Psoas muscle (tissue), 8 donors: ENCODE data around the gene BAIAP2. TPM values are rescaled to one million over a fixed set of nuclear protein-coding genes. Genes with fewer than 3 reads are reported as not detected.

Experiments
- ATAC-seq, 4 donors: fragments of 200-7000 bp; cut with Tn5 transposase; one replicate each; pipeline ENCODE4 v1.9.1; 2020; ENCODE audit warnings: moderate library complexity in 3 of 4, mild to moderate bottlenecking in 2 of 4
- DNase-seq, 2 donors: peaks; one replicate each; pipeline ENCODE4 v3.0.0-alpha.2; 2020
- H3K27ac ChIP-seq: fragments of 200-600 bp; one replicate; pipeline ENCODE4 v1.8.0; 2022
- H3K27me3 ChIP-seq, 3 donors: fragments of 200-600 bp in 1 of 3; one replicate each; pipeline versions ENCODE4 v1.6.1 to v1.8.0; 2013 to 2022; ENCODE audit warnings: low read length in 2 of 3, mild to moderate bottlenecking in 2 of 3, moderate library complexity in 1 of 3; ENCODE audit not compliant: insufficient read depth in 3 of 3
- H3K36me3 ChIP-seq, 2 donors: fragments of 200-600 bp in 1 of 2; one replicate each; pipeline versions ENCODE4 v1.6.1 to v1.8.0; 2013 to 2022; ENCODE audit warnings: low read depth in 1 of 2, mild to moderate bottlenecking in 1 of 2, moderate library complexity in 1 of 2; ENCODE audit not compliant: insufficient read depth in 1 of 2
- H3K4me1 ChIP-seq: fragments of 200-600 bp; one replicate; pipeline ENCODE4 v1.8.0; 2022
- H3K4me3 ChIP-seq: fragments of 200-600 bp; one replicate; pipeline ENCODE4 v1.8.0; 2022; ENCODE audit warnings: mild to moderate bottlenecking
- H3K9me3 ChIP-seq: fragments of 200-600 bp; one replicate; pipeline ENCODE4 v1.8.0; 2022
- CTCF ChIP-seq: fragments of 200-600 bp; IDR thresholded peaks from one replicate; pipeline ENCODE4 v1.8.0; 2022; ENCODE audit warnings: antibody characterized with exemption
- WGBS, 3 donors: extraction: QIAGEN DNeasy Blood & Tissue Kit; methylation state at CpG; one replicate each; pipeline versions ENCODE4 v1.1.6 to v1.1.7; 2013; 5-methylcytosine and 5-hydroxymethylcytosine counted together
- intact Hi-C, 2 donors: fragments of 100-400 bp; cut with DNase I; formaldehyde crosslinking; loops; one replicate each; pipeline versions ENCODE4 v1.11.0 to v1.14.2; 2022
- polyA plus RNA-seq, 3 donors: library from polyadenylated mRNA; stranded (reverse); fragments of 200-250 nt; gene quantifications; one replicate each; pipeline ENCODE4 v1.2.3, GENCODE V29; 2013
- total RNA-seq, 4 donors: library from RNA; stranded (reverse); fragmentation: NEBNext Ultra II Directional in 2 of 4; extraction: Animal tissue kit (Norgen Biotek cat#: 25700) in 2 of 4; gene quantifications; one replicate each; pipeline versions ENCODE4 v1.2.1 to v1.2.4, GENCODE V29; 2021 to 2023
- donor health status: healthy with polysubstance abuse.
- donor health status: DM: no; HTN: no; CAD: no; lungs with moderate emphysema.
- donor health status: Bipolar disorder and iron deficiency.
- donor health status: healthy.
- donor health status: DM: yes; HTN: yes; CAD: no.
- donor health status: DM: no; HTN: no; CAD: no.
- donor health status: DM: no; HTN: no; CAD: no.
- donor health status: DM: yes; HTN: yes; CAD: no.

The BAIAP2 gene
- total and polyA plus RNA-seq, 7 donors: 3.9 to 28.9 (median 8.6) TPM

- no peak overlapping the region for H3K4me3 ChIP-seq
- TF ChIP-seq CTCF: no peak
- H3K9me3 ChIP-seq: no peaks in the 10 kb centered on the region
- H3K27me3 ChIP-seq: no peaks in the 10 kb centered on the region
- peaks cover 9% of the 10 kb centered on the region for H3K4me1 ChIP-seq
- no peaks in the 10 kb centered on the region for H3K36me3 ChIP-seq
- H3K27ac ChIP-seq: no peak overlapping the region
- ATAC-seq (no peak), DNase-seq (no peak)
- intact Hi-C loops: no loop called here
- 93 to 94% (median 94%) methylated on average over 10 to 12 of the region's 12 CpGs for WGBS, 3 donors
These were observed 19.4 kb downstream of the BAIAP2 start for GRCh38 chr17:81054308-81054707.

GRCh38 chr17:81054881-81055370, 20.0 kb downstream of the BAIAP2 start:
- Histone ChIP-seq H3K27me3 (no peaks in the 10 kb centered on the region), H3K9me3 (no peaks in the 10 kb centered on the region), H3K36me3 (no peaks in the 10 kb centered on the region), H3K4me3 (no peak overlapping the region), H3K4me1 (peaks cover 9% of the 10 kb centered on the region), H3K27ac (no peak overlapping the region)
- intact Hi-C loops: no loop called here
- ATAC-seq (no peak), DNase-seq (no peak)
- TF ChIP-seq CTCF: no peak
- 92 to 95% (median 95%) methylated on average over 17 of the region's 17 CpGs for WGBS, 3 donors

GRCh38 chr17:81056312-81056711, 21.4 kb downstream of the BAIAP2 start:
- H3K27ac ChIP-seq: no peak overlapping the region
- TF ChIP-seq CTCF: no peak
- DNase-seq (no peak), ATAC-seq (no peak)
- WGBS, 3 donors: 90 to 94% (median 92%) methylated on average over 18 to 19 of the region's 19 CpGs
- no peaks in the 10 kb centered on the region for H3K27me3 ChIP-seq
- no peaks in the 10 kb centered on the region for H3K9me3 ChIP-seq
- H3K36me3 ChIP-seq: no peaks in the 10 kb centered on the region
- H3K4me3 ChIP-seq: no peak overlapping the region
- peaks cover 9% of the 10 kb centered on the region for H3K4me1 ChIP-seq
- intact Hi-C loops: no loop called here

GRCh38 chr17:81057079-81057730, 22.3 kb downstream of the BAIAP2 start:
- ATAC-seq (peak; percentile 65 to 95 (median 89)), DNase-seq (peak in 1 of 2 donors; percentile 80)
- Histone ChIP-seq H3K9me3 (no peaks in the 10 kb centered on the region), H3K36me3 (no peaks in the 10 kb centered on the region), H3K4me3 (peak overlapping the region; percentile 11), H3K27ac (peak overlapping the region; percentile 58), H3K27me3 (no peaks in the 10 kb centered on the region), H3K4me1 (peaks cover 9% of the 10 kb centered on the region)
- intact Hi-C loops: no loop called here
- no peak for TF ChIP-seq CTCF
- WGBS, 3 donors: 52 to 59% (median 57%) methylated on average over 14 of the region's 14 CpGs

GRCh38 chr17:81057777-81058176, 22.8 kb downstream of the BAIAP2 start:
- intact Hi-C loops: no loop called here
- H3K4me1 ChIP-seq: peaks cover 9% of the 10 kb centered on the region
- no peak for DNase-seq
- ATAC-seq: no peak
- no peaks in the 10 kb centered on the region for H3K9me3 ChIP-seq
- H3K4me3 ChIP-seq: peak overlapping the region; percentile 11
- TF ChIP-seq CTCF: no peak
- peak overlapping the region; percentile 58 for H3K27ac ChIP-seq
- 74 to 89% (median 87%) methylated on average over 12 of the region's 12 CpGs for WGBS, 3 donors
- H3K36me3 ChIP-seq: no peaks in the 10 kb centered on the region
- no peaks in the 10 kb centered on the region for H3K27me3 ChIP-seq
